Lower leg skin (tissue), 4 donors: ENCODE data around the gene SLC9A9. TPM values are rescaled to one million over a fixed set of nuclear protein-coding genes. Genes with fewer than 3 reads are reported as not detected.

Experiments used
- DNase-seq, 2 donors: peaks; one replicate each; pipeline ENCODE4 v3.0.0-alpha.2; 2019; ENCODE audit warnings: low spot score in 2 of 2
- H3K4me3 ChIP-seq: fragments of 200-600 bp; sonication (generic); 2 replicates; pipeline ENCODE4 v1.5.1; 2017; ENCODE audit warnings: mild to moderate bottlenecking, low read depth; ENCODE audit not compliant: poor library complexity, severe bottlenecking
- CTCF ChIP-seq, 3 donors: fragments of 450-650 bp; IDR thresholded peaks; one replicate each; pipeline ENCODE4 v1.5.1; 2016; ENCODE audit warnings: antibody characterized with exemption in 3 of 3, mild to moderate bottlenecking in 3 of 3, moderate library complexity in 2 of 3
- POLR2A ChIP-seq, 2 donors: fragments of 450-650 bp; IDR thresholded peaks; one replicate each; pipeline ENCODE4 v1.6.1; 2016 to 2017; ENCODE audit warnings: antibody characterized with exemption in 2 of 2, mild to moderate bottlenecking in 1 of 2, moderate library complexity in 1 of 2
- WGBS, 2 donors: methylation state at CpG; one replicate each; pipeline ENCODE4 v1.1.5; 2018; 5-methylcytosine and 5-hydroxymethylcytosine counted together
- intact Hi-C: fragments of 100-400 bp; cut with DNase I; formaldehyde crosslinking; loops from one replicate; pipeline ENCODE4 v1.15.0; 2023; ENCODE audit warnings: low total_unique reads
- total RNA-seq, 4 donors: library from RNA; depleted of rRNA; stranded (reverse); fragments of >200 nt; gene quantifications; one replicate each; pipeline ENCODE4 v1.1.0, GENCODE V29; 2016

Gene SLC9A9
- total RNA-seq, 4 donors from 2014 or later, result 14.6 to 40.8 (median 23.7) TPM

GRCh38 chr3:143608966-143609365 lies 239.3 kb downstream of the SLC9A9 start:
- TF ChIP-seq POLR2A (IDR thresholded peaks at IDR 0.05), result no peak
- TF ChIP-seq CTCF (IDR thresholded peaks at IDR 0.05), result no peak

GRCh38 chr3:143605233-143605950 lies 242.9 kb downstream of the SLC9A9 start:
- H3K4me3 ChIP-seq, result no peak overlapping the region
- WGBS, 2 donors, result 79 to 94% methylated on average over 3 of the region's 3 CpGs
- TF ChIP-seq CTCF (IDR thresholded peaks at IDR 0.05), result no peak
- TF ChIP-seq POLR2A (IDR thresholded peaks at IDR 0.05), result no peak
- no peak for DNase-seq
- intact Hi-C loops, result no loop called here

More at GRCh38 chr3:143608966-143609365, 239.3 kb downstream of the SLC9A9 start:
- 92% methylated on average over 5 of the region's 5 CpGs for WGBS, 2 donors
- intact Hi-C loops, result no loop called here
- no peak overlapping the region for H3K4me3 ChIP-seq
- no peak for DNase-seq

GRCh38 chr3:143604402-143605185 lies 243.7 kb downstream of the SLC9A9 start:
- no peak for TF ChIP-seq POLR2A (IDR thresholded peaks at IDR 0.05)
- no peak for TF ChIP-seq CTCF (IDR thresholded peaks at IDR 0.05)
- no peak for DNase-seq
- H3K4me3 ChIP-seq, result no peak overlapping the region
- WGBS, 2 donors, result 77 to 85% methylated on average over 5 of the region's 5 CpGs
- intact Hi-C loops, result no loop called here

GRCh38 chr3:143603774-143604173 lies 244.5 kb downstream of the SLC9A9 start:
- 92 to 95% methylated on average over 5 of the region's 5 CpGs for WGBS, 2 donors
- TF ChIP-seq POLR2A (IDR thresholded peaks at IDR 0.05) (no peak), CTCF (IDR thresholded peaks at IDR 0.05) (no peak)

GRCh38 chr3:143601723-143602484 lies 246.4 kb downstream of the SLC9A9 start:
- H3K4me3 ChIP-seq, result no peak overlapping the region
- intact Hi-C loops, result no loop called here
- no peak for TF ChIP-seq POLR2A (IDR thresholded peaks at IDR 0.05)
- TF ChIP-seq CTCF (IDR thresholded peaks at IDR 0.05), result no peak
- WGBS, 2 donors, result 76 to 78% methylated on average over 6 of the region's 6 CpGs
- DNase-seq, result no peak

More at GRCh38 chr3:143603774-143604173, 244.5 kb downstream of the SLC9A9 start:
- intact Hi-C loops, result no loop called here
- no peak overlapping the region for H3K4me3 ChIP-seq
- DNase-seq, result no peak
